Natural killer cell (primary cell): ENCODE measurements around the gene PLXDC1. TPM values are rescaled to one million over a fixed set of nuclear protein-coding genes. Genes with fewer than 3 reads are reported as not detected.

Source experiments
- ATAC-seq, 3 donors: fragments of 150-1000 bp in 2 of 3; fragments of 200-7000 bp in 1 of 3; cut with Tn5 transposase; 1 replicate in 1 of 3; 2 replicates in 2 of 3; pipeline ENCODE4 v1.10.0; 2021; ENCODE audit warnings: mild to moderate bottlenecking in 2 of 3, moderate library complexity in 2 of 3
- DNase-seq, 2 donors: peaks; one replicate each; pipeline versions ENCODE4 v3.0.0 to v3.0.0-alpha.2; 2013 to 2021; ENCODE audit warnings: mixed read lengths in 1 of 2
- H3K27ac ChIP-seq: one replicate; pipeline ENCODE4 v1.5.1; 2013; ENCODE audit warnings: mild to moderate bottlenecking, low read length
- H3K27me3 ChIP-seq: one replicate; pipeline ENCODE4 v1.6.1; 2013; ENCODE audit warnings: low read length; ENCODE audit not compliant: control insufficient read depth, insufficient read depth
- H3K36me3 ChIP-seq: one replicate; pipeline ENCODE4 v1.6.1; 2013; ENCODE audit warnings: low read length; ENCODE audit not compliant: control insufficient read depth, insufficient read depth
- H3K4me1 ChIP-seq: one replicate; pipeline ENCODE4 v1.6.1; 2013; ENCODE audit warnings: low read length; ENCODE audit not compliant: control insufficient read depth, insufficient read depth
- H3K4me3 ChIP-seq: one replicate; pipeline ENCODE4 v1.5.1; 2013; ENCODE audit warnings: low read length
- H3K9me3 ChIP-seq: one replicate; pipeline ENCODE4 v1.6.1; 2013; ENCODE audit warnings: low read length; ENCODE audit not compliant: control insufficient read depth, insufficient read depth
- H3K27ac Mint-ChIP-seq, 2 donors: one replicate each; pipeline ENCODE4 v1.8.0; 2022; ENCODE audit warnings: mild to moderate bottlenecking in 2 of 2, mixed read lengths in 2 of 2, moderate library complexity in 1 of 2
- H3K27me3 Mint-ChIP-seq, 2 donors: one replicate each; pipeline ENCODE4 v1.8.0; 2022; ENCODE audit warnings: low read depth in 2 of 2, mixed read lengths in 2 of 2
- H3K36me3 Mint-ChIP-seq: one replicate; pipeline ENCODE4 v1.8.0; 2022; ENCODE audit warnings: mixed read lengths
- H3K4me1 Mint-ChIP-seq, 2 donors: one replicate each; pipeline ENCODE4 v1.8.0; 2022; ENCODE audit warnings: mixed read lengths in 2 of 2
- H3K4me3 Mint-ChIP-seq: one replicate; pipeline ENCODE4 v1.8.0; 2022; ENCODE audit warnings: mild to moderate bottlenecking, moderate library complexity, mixed read lengths
- H3K9me3 Mint-ChIP-seq, 2 donors: one replicate each; pipeline ENCODE4 v1.8.0; 2022; ENCODE audit warnings: mixed read lengths in 2 of 2
- WGBS: methylation state at CpG from one replicate; pipeline ENCODE4 v1.1.7; 2013; ENCODE audit warnings: missing lambda C conversion rate; ENCODE audit not compliant: insufficient coverage; 5-methylcytosine and 5-hydroxymethylcytosine counted together
- intact Hi-C: fragments of 100-400 bp; cut with micrococcal nuclease; formaldehyde crosslinking; loops from one replicate; pipeline ENCODE4 v1.14.2; 2022
- total RNA-seq, 4 donors: library from RNA; stranded (reverse); fragments of 120-200 nt in 1 of 4; gene quantifications; one replicate each; pipeline versions ENCODE4 v1.2.3 to v1.2.4, GENCODE V29; 2013 to 2022
- TF ChIP-seq, protein P1 (sequence below): fragments of 200-600 bp; IDR thresholded peaks from one replicate; pipeline ENCODE4 v1.8.0; 2022; ENCODE audit warnings: antibody characterized with exemption

PLXDC1 gene
- total RNA-seq, 3 donors from 2014 or later (not counting 1 experiment from before 2014, with no cell fraction given), result 5.7 to 53.6 (median 15.9) TPM

- Mint-ChIP-seq H3K4me1 (peaks cover 24 to 25% of the 10 kb centered on the region in 2 donors), H3K36me3 (no peaks in the 10 kb centered on the region), H3K9me3 (no peaks in the 10 kb centered on the region), H3K27me3 (no peaks in the 10 kb centered on the region), H3K27ac (no peak overlapping the region), H3K4me3 (no peak overlapping the region)
- Histone ChIP-seq H3K27me3 (no peaks in the 10 kb centered on the region), H3K4me1 (peaks cover 26% of the 10 kb centered on the region), H3K27ac (no peak overlapping the region), H3K9me3 (no peaks in the 10 kb centered on the region), H3K4me3 (no peak overlapping the region), H3K36me3 (no peaks in the 10 kb centered on the region)
- TF ChIP-seq, protein P1, sequence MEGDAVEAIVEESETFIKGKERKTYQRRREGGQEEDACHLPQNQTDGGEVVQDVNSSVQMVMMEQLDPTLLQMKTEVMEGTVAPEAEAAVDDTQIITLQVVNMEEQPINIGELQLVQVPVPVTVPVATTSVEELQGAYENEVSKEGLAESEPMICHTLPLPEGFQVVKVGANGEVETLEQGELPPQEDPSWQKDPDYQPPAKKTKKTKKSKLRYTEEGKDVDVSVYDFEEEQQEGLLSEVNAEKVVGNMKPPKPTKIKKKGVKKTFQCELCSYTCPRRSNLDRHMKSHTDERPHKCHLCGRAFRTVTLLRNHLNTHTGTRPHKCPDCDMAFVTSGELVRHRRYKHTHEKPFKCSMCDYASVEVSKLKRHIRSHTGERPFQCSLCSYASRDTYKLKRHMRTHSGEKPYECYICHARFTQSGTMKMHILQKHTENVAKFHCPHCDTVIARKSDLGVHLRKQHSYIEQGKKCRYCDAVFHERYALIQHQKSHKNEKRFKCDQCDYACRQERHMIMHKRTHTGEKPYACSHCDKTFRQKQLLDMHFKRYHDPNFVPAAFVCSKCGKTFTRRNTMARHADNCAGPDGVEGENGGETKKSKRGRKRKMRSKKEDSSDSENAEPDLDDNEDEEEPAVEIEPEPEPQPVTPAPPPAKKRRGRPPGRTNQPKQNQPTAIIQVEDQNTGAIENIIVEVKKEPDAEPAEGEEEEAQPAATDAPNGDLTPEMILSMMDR, result no peak
- intact Hi-C loops, result no loop called here
- DNase-seq, result no peak
- 68% methylated on average over 2 of the region's 2 CpGs for WGBS
- no peak for ATAC-seq
Measured at GRCh38 chr17:39161962-39162361, 10.5 kb upstream of the PLXDC1 start.

DNA sequence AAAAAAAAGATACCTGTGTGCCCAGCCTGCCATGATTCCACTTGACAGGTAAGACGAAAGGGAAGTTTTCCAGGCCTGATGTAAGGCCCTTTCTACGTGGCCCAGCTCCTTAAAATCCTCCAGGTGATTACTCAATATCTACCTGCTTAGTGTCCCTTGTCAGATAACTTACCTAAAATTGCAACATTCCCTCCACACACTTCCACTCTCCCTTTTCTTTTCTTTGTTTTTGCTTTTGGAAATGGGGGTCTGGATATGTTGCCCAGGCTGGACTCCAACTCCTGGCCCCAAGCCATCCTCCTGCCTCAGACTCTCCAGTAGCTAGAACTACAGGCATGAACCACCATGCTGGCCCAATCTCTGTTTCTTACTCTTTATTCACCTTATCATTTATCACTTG is 7.2 kb upstream of the PLXDC1 start:
- Histone ChIP-seq H3K4me3 (no peak overlapping the region), H3K27ac (no peak overlapping the region), H3K27me3 (no peaks in the 10 kb centered on the region), H3K36me3 (no peaks in the 10 kb centered on the region), H3K9me3 (no peaks in the 10 kb centered on the region), H3K4me1 (peaks cover 8% of the 10 kb centered on the region)
- TF ChIP-seq, protein P1, result no peak
- H3K9me3 Mint-ChIP-seq, result no peaks in the 10 kb centered on the region
- H3K4me3 Mint-ChIP-seq, result no peak overlapping the region
- DNase-seq, result no peak
- H3K27me3 Mint-ChIP-seq, result peaks cover 4 to 7% of the 10 kb centered on the region in 2 donors
- peaks cover 10% of the 10 kb centered on the region for H3K36me3 Mint-ChIP-seq
- no peak overlapping the region for H3K27ac Mint-ChIP-seq
- no peak for ATAC-seq
- intact Hi-C loops, result no loop called here
- WGBS, result 100% methylated on average over 2 of the region's 2 CpGs
- H3K4me1 Mint-ChIP-seq, result peaks cover 10% of the 10 kb centered on the region in 2 donors

DNA sequence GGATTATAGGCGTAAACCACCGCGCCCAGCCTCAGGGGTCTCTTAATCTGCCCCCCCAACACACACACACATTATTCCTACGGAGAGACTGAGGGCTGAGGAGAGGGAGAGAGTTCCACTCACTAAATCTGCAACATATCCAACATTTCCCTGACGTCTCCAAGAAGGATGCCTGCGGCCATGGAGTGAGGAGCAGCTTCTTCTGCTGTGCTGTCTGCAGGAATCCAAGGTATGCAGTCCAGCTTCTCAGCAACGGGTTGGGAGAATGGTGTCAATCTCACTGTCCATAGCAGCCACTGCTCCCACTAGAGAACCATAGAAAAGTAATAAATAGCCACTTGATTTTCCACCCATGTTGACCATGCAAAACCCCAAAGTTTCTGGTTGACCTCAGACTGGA is 5.1 kb upstream of the PLXDC1 start:
- H3K4me1 ChIP-seq, result peaks cover 29% of the 10 kb centered on the region
- 92% methylated on average over 6 of the region's 7 CpGs for WGBS
- ATAC-seq, result no peak
- DNase-seq, result no peak
- intact Hi-C loops, result no loop called here
- H3K36me3 ChIP-seq, result no peaks in the 10 kb centered on the region
- TF ChIP-seq, protein P1, result no peak
- no peak overlapping the region for H3K27ac ChIP-seq
- H3K27me3 ChIP-seq, result peaks cover 2% of the 10 kb centered on the region
- Mint-ChIP-seq H3K4me3 (peak overlapping the region; percentile 22), H3K27ac (peak overlapping the region in 1 of 2 donors; percentile 50), H3K9me3 (no peaks in the 10 kb centered on the region), H3K36me3 (peaks cover 10% of the 10 kb centered on the region), H3K27me3 (peaks cover 4 to 7% of the 10 kb centered on the region in 2 donors), H3K4me1 (peaks cover 30 to 31% of the 10 kb centered on the region in 2 donors)
- H3K9me3 ChIP-seq, result no peaks in the 10 kb centered on the region
- H3K4me3 ChIP-seq, result no peak overlapping the region

GRCh38 chr17:39155654-39156053 is 4.2 kb upstream of the PLXDC1 start:
- ATAC-seq, result no peak

More at GRCh38 chr17:39155654-39156053, 4.2 kb upstream of the PLXDC1 start:
- Mint-ChIP-seq H3K4me3 (no peak overlapping the region), H3K27ac (no peak overlapping the region), H3K4me1 (peaks cover 30 to 31% of the 10 kb centered on the region in 2 donors), H3K27me3 (peaks cover 4 to 7% of the 10 kb centered on the region in 2 donors), H3K36me3 (peaks cover 10% of the 10 kb centered on the region), H3K9me3 (no peaks in the 10 kb centered on the region)
- DNase-seq, result no peak
- H3K4me1 ChIP-seq, result peaks cover 35% of the 10 kb centered on the region
- peaks cover 6% of the 10 kb centered on the region for H3K27me3 ChIP-seq
- H3K27ac ChIP-seq, result no peak overlapping the region
- TF ChIP-seq, protein P1, result no peak
- intact Hi-C loops, result no loop called here
- 83% methylated on average over 2 of the region's 2 CpGs for WGBS
- H3K9me3 ChIP-seq, result no peaks in the 10 kb centered on the region
- H3K36me3 ChIP-seq, result no peaks in the 10 kb centered on the region
- H3K4me3 ChIP-seq, result no peak overlapping the region
